WI38 (cell line): ENCODE measurements around the gene LAMC1.

Source experiments
- H3K4me3 ChIP-seq: 2 replicates; pipeline ENCODE4 v1.5.1; 2011; ENCODE audit warnings: low read depth, mild to moderate bottlenecking, control low read depth, low read length
- CTCF ChIP-seq: IDR thresholded peaks from 2 replicates; pipeline ENCODE4 v1.5.1; 2012; ENCODE audit warnings: low read depth, mild to moderate bottlenecking, control low read depth, low read length

The LAMC1 gene

DNA sequence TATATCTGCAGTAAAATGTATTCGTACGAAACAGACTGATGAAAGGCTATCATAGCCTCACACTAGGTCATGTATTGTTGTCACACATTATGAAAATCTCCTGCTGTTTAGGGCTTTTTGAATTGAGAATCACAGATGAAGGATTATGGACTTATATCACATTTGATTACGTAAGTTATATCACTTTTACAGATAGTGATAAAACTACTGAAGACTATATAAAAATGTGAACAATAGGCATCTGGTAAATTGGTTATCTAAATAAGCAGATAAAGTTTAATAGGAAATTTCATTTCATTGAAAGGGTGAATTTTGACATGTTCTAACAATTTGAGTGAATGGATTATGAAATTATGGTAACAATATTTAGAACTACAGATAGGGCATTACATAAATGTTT lies 20.0 kb downstream of the LAMC1 start:
- no peak for TF ChIP-seq CTCF
- no peak overlapping the region for H3K4me3 ChIP-seq

GRCh38 chr1:183043872-183044854 lies 20.9 kb downstream of the LAMC1 start:
- TF ChIP-seq CTCF: no peak
- H3K4me3 ChIP-seq: peak overlapping the region; percentile 4

DNA sequence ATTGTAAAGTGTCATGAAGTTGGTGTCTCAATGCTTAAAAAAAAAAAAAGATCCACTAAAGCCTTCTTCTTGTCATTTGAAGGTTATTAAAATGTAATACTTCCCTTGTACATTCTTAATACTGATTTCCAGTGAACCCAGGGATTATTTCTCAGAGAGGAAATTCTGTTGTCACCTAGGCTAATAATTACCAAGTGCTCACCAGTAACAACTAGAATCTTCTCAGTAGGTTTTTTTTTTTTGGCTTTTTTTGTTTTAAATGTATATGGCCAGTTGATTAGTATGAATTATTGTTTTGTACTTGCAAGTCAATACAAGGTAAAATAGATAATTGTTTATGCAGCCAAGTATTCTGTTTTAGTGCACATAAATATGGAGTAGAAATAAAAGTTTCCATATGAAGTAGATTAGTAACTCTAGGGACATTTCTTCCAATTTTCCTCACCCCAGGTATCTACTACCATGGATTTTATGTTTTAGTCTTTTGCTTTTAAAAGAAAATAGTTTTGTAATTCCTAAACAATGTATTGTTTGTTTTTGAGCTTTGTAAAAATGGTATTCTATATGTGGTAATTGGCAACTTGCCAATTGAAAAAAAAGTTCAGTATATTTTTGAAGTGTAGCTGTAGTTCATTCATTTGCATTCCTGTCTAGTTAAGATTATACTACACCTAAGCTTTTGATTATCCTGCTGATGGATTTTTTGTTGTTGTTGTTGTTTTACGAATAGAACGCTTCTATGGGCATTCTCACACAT lies 21.9 kb downstream of the LAMC1 start:
- TF ChIP-seq CTCF: no peak
- peak overlapping the region; percentile 4 for H3K4me3 ChIP-seq

DNA sequence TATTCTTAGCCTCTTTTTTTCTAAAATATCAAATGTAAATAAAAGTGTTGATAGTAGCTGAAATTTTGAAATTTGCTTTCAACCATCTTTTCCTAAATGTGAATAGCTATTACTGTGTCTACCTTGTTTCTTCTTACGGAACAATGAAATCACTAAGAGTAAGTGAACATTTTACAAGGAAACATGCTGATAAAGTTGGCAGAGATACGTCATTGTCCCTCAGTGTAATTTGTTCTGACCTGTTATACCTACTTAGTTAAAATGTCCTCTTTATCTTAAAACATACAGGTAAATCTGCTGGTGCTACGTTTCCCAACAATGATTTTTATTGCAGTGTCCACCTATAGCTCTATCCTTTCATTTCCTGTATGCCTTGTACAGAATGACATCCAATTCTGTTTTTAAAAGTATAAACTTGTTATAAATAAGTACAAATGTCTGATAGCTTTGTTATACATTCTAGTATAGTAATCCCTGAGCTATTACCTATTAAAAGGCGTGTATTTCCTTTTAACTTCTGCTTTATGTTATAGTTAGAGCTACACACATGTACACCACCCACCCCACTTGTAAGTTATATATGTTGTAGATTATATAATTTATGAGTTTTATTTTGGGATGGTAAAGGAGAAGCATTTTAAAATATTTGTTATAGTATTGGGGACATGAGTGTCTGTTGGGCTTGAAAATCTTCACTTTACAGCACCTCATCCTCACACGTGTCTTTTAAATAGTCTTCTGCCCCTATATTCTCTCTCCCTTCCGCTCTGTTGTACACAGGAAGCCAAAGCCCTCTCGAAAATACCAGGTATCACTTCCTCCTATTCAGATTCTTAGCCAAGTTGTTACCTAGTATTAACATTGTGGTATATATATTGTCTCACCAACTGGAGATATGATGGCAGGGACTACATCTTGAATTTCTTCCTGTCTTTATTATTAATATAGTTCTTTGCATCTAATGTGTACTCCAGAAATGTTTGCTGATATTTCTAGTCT lies 25.2 kb downstream of the LAMC1 start:
- no peak overlapping the region for H3K4me3 ChIP-seq
- no peak for TF ChIP-seq CTCF

DNA sequence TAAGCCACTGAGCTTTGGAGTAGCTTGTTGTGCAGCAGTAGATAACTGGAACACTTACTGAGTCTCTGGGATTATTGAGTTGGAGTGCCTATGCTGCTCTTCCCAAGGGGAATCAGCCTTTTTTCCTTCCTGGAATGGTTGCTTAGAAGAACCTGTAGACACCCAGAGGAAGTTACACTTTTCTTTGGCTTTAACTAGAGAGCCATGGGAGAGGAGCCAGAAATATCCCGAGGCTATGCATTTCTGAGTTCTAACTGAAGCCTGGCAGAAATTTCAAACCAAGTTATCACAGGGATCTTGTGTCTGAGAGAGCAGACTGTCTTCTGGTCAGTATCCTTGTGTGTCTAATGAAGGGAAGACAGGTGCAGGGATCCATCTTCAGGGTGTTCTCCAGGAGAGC lies 28.3 kb downstream of the LAMC1 start:
- TF ChIP-seq CTCF: no peak
- no peak overlapping the region for H3K4me3 ChIP-seq

- TF ChIP-seq CTCF: no peak
- H3K4me3 ChIP-seq: no peak overlapping the region
These were observed 29.6 kb downstream of the LAMC1 start for GRCh38 chr1:183052861-183053260.
